K562 (cell line): ENCODE data around the gene ANO10. TPM values are rescaled to one million over a fixed set of nuclear protein-coding genes. Genes with fewer than 3 reads are reported as not detected.
A peak's percentile ranks its signal among the peaks of the same experiment; 100 is the strongest.

ENCODE experiments used
- GATAD2A ChIP-seq: fragments of 450-650 bp; IDR thresholded peaks from 2 replicates; pipeline ENCODE4 v1.6.1; 2017
- POLR2AphosphoS5 ChIP-seq: IDR thresholded peaks from 2 replicates; pipeline ENCODE4 v1.6.1; 2011; ENCODE audit warnings: mild to moderate bottlenecking, low read depth, low read length, moderate library complexity; ENCODE audit not compliant: control insufficient read depth, insufficient read depth
- SMAD3 ChIP-seq: fragments of 450-650 bp; formaldehyde crosslinking; conservative IDR thresholded peaks from 2 replicates; pipeline ENCODE4 v1.4.0; 2020; ENCODE audit warnings: mild to moderate bottlenecking
- ZNF133 ChIP-seq: fragments of 250-450 bp; sonication (Bioruptor Pico); IDR thresholded peaks from 2 replicates; pipeline ENCODE4 v1.4.0; 2020; ENCODE audit warnings: mild to moderate bottlenecking
- ZNF778 ChIP-seq: fragments of 450-650 bp; formaldehyde crosslinking; IDR thresholded peaks from 2 replicates; pipeline ENCODE4 v1.4.0; 2020; ENCODE audit warnings: mild to moderate bottlenecking, moderate library complexity
- polyA plus RNA-seq, 8 experiments: library from polyadenylated mRNA; depleted of rRNA in 4 of 8; stranded (reverse) in 5 of 8; unstranded in 3 of 8; fragments of >200 nt; fragmentation: Nextera tagmentation in 2 of 8; fragmentation: Illumina TruSeq in 1 of 8; extraction: Ambion mirVana in 2 of 8; extraction: Trizol in 1 of 8; gene quantifications; 2 replicates each; pipeline versions ENCODE4 v1.2.1 to v1.2.3, GENCODE V29; 2011 to 2014; ENCODE audit warnings: inconsistent platforms in 1 of 8, missing spikeins in 1 of 8
- total RNA-seq, 7 experiments: library from RNA; depleted of rRNA in 6 of 7; stranded (reverse); fragments of >200 nt in 6 of 7; fragmentation: Illumina TruSeq in 2 of 7; extraction: Trizol in 2 of 7; gene quantifications; 2 replicates each; pipeline versions ENCODE4 v1.2.1 to v1.2.3, GENCODE V29; 2011 to 2021; ENCODE audit warnings: low replicate concordance in 1 of 7
- TF ChIP-seq, protein P1 (sequence below), 2 experiments: fragments of 450-650 bp in 1 of 2; sonication (generic) in 1 of 2; formaldehyde crosslinking in 1 of 2; IDR thresholded peaks; 2 replicates each; pipeline versions ENCODE4 v1.7.1 to v1.9.0; 2016 to 2022; ENCODE audit warnings: inconsistent platforms in 1 of 2, mild to moderate bottlenecking in 1 of 2, missing genetic modification reagents in 1 of 2
- TF ChIP-seq, protein P2 (sequence below): fragments of 250-450 bp; sonication (Bioruptor Pico); IDR thresholded peaks from 2 replicates; pipeline ENCODE4 v1.8.0; 2022; ENCODE audit warnings: moderate library complexity, mild to moderate bottlenecking, inconsistent platforms
- TF ChIP-seq, protein P3 (sequence below): fragments of 250-450 bp; sonication (Bioruptor Pico); IDR thresholded peaks from 2 replicates; pipeline ENCODE4 v1.5.0; 2021
- TF ChIP-seq, protein P4 (sequence below): sonication (generic); formaldehyde crosslinking; IDR thresholded peaks from 2 replicates; pipeline ENCODE4 v1.8.0; 2023; ENCODE audit warnings: missing genetic modification reagents, mild to moderate bottlenecking, borderline replicate concordance

Gene ANO10
- total and polyA plus RNA-seq, 9 of the 15 experiments (the other 6 are each of a cell fraction or from before 2014, with no cell fraction given), result 6.4 to 46.0 (median 32.3) TPM

DNA sequence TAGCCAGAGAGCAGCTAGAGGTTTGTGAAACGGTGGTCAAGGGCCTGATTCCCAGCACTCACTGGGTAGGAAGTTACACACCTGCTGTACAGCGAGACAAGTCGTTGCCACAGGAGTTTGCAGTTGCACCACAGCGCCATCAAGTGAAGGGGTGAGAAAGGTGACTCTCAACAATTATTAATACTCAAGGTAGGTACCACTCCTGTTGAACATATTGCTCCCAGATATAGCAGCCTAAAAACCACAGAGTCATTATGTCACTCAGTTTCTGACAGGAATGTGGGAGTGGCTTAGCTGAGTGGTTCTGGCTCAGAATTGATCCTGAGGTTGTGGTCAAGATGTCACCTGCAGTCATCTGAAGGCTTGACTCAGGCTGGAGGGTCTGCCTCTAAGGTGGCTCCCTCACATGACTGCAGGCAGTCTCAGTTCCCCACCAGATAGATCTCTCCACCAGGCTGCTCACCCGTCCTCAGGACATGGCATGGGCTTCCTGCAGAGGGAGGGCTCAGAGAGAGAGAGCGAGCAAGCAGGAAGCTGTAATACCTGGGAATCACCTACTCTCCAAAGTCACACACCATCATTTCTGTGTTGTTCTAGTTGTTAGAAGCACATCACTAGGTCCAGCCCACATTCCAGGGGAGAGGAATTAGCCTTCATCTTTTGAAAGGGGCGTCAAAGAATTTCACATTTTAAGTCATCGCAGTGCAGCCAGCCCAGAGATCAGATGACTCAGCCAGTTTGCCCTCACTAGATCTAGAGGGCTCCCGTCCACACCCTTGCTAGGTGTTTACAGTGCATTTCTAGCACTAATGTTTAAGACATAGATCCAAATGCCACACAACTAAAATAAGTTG lies 17.0 kb upstream of the ANO10 start (continued):
- TF ChIP-seq, protein P1, sequence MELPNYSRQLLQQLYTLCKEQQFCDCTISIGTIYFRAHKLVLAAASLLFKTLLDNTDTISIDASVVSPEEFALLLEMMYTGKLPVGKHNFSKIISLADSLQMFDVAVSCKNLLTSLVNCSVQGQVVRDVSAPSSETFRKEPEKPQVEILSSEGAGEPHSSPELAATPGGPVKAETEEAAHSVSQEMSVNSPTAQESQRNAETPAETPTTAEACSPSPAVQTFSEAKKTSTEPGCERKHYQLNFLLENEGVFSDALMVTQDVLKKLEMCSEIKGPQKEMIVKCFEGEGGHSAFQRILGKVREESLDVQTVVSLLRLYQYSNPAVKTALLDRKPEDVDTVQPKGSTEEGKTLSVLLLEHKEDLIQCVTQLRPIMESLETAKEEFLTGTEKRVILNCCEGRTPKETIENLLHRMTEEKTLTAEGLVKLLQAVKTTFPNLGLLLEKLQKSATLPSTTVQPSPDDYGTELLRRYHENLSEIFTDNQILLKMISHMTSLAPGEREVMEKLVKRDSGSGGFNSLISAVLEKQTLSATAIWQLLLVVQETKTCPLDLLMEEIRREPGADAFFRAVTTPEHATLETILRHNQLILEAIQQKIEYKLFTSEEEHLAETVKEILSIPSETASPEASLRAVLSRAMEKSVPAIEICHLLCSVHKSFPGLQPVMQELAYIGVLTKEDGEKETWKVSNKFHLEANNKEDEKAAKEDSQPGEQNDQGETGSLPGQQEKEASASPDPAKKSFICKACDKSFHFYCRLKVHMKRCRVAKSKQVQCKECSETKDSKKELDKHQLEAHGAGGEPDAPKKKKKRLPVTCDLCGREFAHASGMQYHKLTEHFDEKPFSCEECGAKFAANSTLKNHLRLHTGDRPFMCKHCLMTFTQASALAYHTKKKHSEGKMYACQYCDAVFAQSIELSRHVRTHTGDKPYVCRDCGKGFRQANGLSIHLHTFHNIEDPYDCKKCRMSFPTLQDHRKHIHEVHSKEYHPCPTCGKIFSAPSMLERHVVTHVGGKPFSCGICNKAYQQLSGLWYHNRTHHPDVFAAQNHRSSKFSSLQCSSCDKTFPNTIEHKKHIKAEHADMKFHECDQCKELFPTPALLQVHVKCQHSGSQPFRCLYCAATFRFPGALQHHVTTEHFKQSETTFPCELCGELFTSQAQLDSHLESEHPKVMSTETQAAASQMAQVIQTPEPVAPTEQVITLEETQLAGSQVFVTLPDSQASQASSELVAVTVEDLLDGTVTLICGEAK (IDR thresholded peaks at IDR 0.05), result peak; percentile 13; the same call in 1 of the 2 replicates
- TF ChIP-seq, protein P1 (CRISPR knock-in tag; IDR thresholded peaks at IDR 0.05), result no peak
- TF ChIP-seq ZNF133, result no peak
- no peak for TF ChIP-seq POLR2AphosphoS5
- TF ChIP-seq, protein P2, sequence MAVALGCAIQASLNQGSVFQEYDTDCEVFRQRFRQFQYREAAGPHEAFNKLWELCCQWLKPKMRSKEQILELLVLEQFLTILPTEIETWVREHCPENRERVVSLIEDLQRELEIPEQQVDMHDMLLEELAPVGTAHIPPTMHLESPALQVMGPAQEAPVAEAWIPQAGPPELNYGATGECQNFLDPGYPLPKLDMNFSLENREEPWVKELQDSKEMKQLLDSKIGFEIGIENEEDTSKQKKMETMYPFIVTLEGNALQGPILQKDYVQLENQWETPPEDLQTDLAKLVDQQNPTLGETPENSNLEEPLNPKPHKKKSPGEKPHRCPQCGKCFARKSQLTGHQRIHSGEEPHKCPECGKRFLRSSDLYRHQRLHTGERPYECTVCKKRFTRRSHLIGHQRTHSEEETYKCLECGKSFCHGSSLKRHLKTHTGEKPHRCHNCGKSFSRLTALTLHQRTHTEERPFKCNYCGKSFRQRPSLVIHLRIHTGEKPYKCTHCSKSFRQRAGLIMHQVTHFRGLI, result no peak
- TF ChIP-seq, protein P3, sequence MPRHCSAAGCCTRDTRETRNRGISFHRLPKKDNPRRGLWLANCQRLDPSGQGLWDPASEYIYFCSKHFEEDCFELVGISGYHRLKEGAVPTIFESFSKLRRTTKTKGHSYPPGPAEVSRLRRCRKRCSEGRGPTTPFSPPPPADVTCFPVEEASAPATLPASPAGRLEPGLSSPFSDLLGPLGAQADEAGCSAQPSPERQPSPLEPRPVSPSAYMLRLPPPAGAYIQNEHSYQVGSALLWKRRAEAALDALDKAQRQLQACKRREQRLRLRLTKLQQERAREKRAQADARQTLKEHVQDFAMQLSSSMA (CRISPR knock-in tag), result no peak
- TF ChIP-seq SMAD3 (CRISPR knock-in tag), result no peak
- TF ChIP-seq ZNF778 (CRISPR knock-in tag), result no peak
- TF ChIP-seq, protein P4, sequence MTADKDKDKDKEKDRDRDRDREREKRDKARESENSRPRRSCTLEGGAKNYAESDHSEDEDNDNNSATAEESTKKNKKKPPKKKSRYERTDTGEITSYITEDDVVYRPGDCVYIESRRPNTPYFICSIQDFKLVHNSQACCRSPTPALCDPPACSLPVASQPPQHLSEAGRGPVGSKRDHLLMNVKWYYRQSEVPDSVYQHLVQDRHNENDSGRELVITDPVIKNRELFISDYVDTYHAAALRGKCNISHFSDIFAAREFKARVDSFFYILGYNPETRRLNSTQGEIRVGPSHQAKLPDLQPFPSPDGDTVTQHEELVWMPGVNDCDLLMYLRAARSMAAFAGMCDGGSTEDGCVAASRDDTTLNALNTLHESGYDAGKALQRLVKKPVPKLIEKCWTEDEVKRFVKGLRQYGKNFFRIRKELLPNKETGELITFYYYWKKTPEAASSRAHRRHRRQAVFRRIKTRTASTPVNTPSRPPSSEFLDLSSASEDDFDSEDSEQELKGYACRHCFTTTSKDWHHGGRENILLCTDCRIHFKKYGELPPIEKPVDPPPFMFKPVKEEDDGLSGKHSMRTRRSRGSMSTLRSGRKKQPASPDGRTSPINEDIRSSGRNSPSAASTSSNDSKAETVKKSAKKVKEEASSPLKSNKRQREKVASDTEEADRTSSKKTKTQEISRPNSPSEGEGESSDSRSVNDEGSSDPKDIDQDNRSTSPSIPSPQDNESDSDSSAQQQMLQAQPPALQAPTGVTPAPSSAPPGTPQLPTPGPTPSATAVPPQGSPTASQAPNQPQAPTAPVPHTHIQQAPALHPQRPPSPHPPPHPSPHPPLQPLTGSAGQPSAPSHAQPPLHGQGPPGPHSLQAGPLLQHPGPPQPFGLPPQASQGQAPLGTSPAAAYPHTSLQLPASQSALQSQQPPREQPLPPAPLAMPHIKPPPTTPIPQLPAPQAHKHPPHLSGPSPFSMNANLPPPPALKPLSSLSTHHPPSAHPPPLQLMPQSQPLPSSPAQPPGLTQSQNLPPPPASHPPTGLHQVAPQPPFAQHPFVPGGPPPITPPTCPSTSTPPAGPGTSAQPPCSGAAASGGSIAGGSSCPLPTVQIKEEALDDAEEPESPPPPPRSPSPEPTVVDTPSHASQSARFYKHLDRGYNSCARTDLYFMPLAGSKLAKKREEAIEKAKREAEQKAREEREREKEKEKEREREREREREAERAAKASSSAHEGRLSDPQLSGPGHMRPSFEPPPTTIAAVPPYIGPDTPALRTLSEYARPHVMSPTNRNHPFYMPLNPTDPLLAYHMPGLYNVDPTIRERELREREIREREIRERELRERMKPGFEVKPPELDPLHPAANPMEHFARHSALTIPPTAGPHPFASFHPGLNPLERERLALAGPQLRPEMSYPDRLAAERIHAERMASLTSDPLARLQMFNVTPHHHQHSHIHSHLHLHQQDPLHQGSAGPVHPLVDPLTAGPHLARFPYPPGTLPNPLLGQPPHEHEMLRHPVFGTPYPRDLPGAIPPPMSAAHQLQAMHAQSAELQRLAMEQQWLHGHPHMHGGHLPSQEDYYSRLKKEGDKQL (CRISPR knock-in tag), result no peak
- no peak for TF ChIP-seq GATAD2A
